GM19455 (cell line): ENCODE data around the gene PYDC1.
A peak's percentile ranks its signal among the peaks of the same experiment; 100 is the strongest.
"Not testable (repeated sequence)": the region's sequence is repeated elsewhere in the genome, so short reads cannot be mapped to it uniquely, and the experiment has no call there.

ENCODE experiments used
- ATAC-seq: cut with Tn5 transposase; IDR thresholded peaks from one replicate; pipeline ENCODE4 v1.9.1; 2021; ENCODE audit not compliant: unreplicated experiment

Gene PYDC1

GRCh38 chr16:31223044-31223443 lies 6.1 kb upstream of the PYDC1 start:
- no peak for ATAC-seq

DNA sequence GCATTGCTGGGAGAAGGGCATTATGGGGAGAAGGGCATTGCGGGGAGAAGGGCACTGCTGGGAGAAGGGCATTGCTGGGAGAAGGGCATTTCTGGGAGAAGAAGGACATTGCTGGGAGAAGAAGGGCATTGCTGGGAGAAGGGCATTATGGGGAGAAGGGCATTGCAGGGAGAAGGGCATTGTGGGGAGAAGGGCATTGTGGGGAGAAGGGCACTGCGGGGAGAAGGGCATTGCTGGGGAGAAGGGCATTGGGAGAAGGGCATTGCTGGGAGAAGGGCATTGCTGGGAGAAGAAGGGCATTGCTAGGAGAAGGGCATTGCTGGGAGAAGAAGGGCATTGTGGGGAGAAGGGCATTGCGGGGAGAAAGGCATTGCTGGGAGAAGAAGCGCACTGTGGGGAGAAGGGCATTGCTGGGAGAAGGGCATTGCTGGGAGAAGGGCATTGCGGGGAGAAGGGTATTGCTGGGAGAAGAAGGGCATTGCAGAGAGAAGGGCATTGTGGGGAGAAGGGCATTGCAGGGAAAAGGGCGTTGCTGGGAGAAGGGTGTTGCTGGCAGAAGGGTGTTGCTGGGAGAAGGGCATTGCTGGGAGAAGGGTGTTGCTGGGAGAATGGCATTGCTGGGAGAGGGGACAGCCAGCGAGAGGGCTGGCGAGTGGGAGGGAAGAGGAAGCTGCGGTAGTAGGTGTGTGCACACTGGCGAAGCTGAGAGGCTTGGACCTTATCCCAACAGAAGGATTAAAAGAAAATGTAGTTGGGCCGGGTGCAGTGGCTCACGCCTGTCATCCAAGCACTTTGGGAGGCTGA lies 4.6 kb upstream of the PYDC1 start:
- no peak for ATAC-seq

DNA sequence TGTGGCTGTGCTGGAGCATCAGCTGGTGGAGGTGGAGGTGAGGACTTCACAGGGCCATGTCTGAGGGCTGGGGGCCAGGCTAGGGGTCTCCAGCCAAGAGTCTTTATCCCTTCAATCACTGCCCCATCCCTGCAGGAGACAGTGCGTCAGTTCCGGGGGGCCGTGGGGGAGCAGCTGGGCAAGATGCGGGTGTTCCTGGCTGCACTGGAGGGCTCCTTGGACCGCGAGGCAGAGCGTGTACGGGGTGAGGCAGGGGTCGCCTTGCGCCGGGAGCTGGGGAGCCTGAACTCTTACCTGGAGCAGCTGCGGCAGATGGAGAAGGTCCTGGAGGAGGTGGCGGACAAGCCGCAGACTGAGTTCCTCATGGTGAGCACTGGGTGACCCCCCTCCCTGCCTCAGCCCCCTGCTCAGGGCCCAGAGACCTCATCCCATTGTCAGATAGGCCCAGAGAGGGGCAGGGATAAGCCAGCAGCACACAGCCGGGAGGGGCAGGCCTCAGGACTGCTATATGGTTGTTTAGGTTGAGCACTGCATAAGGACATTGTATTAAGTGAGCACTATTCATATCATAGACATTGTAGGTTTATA lies 2.3 kb upstream of the PYDC1 start:
- ATAC-seq, result no peak

- no peak for ATAC-seq
Measured at GRCh38 chr16:31217136-31217530, 198 bp upstream of the PYDC1 start.

DNA sequence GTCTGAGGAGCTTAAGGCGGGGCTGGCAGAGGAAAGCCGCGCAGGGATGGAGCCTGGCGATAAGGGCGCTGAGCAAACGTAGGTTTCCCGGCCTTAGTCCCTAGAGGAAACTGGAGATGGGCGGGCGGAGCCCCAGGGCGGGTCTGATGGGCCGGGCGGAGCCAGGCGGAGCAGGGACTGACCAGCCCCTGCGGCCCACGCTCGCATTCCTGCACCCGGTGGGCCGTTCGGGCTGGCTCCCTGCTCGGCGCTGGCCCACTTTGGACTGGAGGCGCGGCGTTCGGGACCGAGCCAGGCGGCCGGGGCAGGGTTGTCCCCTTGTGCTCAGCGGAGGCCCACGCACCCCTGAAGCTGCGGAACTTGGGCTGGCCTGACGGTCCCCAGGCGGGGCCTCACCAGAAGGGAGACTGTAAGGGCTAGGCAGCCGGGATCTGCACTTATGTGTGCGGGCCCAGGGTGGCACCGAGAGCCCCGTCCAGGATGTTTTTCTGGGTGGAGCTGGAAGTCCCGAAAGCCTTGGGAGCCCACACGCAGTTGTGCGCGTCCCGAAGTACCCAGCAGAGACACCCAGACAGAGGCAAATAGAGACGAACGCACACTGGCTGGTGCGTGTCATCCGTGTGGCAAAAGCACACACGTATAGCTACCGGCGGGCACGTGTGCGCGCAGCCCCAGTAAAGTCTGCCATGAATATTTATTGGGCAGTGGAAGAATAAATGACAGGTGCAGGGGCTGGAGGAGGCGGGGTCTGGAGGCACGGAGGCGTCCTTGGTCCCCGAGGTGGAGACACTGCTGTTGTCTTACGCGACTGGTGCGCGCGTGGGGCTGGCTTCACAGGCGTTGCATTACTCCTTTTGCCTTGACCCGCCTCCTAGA lies 1.4 kb downstream of the PYDC1 start:
- no peak for ATAC-seq

DNA sequence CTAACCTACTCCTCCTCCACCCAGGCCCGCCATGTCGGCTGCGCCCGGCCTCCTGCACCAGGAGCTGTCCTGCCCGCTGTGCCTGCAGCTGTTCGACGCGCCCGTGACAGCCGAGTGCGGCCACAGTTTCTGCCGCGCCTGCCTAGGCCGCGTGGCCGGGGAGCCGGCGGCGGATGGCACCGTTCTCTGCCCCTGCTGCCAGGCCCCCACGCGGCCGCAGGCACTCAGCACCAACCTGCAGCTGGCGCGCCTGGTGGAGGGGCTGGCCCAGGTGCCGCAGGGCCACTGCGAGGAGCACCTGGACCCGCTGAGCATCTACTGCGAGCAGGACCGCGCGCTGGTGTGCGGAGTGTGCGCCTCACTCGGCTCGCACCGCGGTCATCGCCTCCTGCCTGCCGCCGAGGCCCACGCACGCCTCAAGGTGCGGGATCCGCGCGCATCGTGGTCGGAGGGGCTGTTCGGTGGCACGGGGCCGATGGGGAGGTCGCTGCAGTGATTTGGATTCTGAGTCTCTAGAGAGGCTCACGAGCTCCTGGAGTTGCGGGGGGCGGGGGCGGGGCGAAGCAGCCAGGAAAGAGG lies 2.1 kb downstream of the PYDC1 start:
- no peak for ATAC-seq

- ATAC-seq, result no peak
Measured at GRCh38 chr16:31213877-31214707, 2.8 kb downstream of the PYDC1 start, which contains the start of gene TRIM72. Gene TRIM72 (plus strand): TSS chr16:31214119. CDS start chr16:31214739, 620 bp downstream.

GRCh38 chr16:31213342-31213741 lies 3.6 kb downstream of the PYDC1 start:
- no peak for ATAC-seq

GRCh38 chr16:31206776-31207175 lies 10.2 kb downstream of the PYDC1 start:
- ATAC-seq, result no peak

DNA sequence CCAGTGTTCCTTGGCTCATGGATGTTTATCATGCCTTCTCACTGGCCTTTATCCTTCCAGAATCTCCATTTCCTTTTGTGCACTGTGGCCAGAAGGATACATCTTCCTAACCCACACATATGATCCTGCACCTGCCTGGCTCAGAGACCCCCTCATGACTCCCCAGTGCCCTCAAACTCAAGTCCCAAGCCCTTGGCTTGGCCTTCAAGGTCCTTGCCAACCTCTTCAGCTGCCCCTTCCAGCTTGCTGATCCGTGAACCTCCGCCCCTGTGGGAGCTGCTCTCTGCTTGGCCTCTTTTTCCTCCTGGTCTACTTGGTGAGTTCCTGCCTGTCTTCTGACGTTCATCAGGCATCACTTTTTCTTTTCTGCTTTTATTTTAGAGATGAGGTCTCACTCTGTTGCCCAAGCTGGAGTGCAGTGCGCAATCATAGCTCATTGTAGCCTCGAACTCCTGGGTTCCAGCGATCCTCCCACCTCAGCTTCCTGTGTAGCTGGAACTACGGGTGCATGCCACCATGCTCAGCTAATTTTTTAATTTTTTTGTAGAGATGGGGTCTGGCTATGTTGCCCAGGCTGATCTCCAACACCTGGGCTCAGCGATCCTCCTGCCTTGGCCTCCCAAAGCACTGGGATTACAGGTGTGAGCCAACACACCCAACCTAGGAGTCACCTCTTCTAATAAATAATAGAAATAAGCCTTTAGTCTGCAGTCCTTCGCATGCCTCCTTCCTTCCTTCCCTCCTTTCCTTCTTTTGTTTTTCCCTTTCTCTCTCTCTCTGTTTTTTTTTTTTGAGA lies 11.9 kb downstream of the PYDC1 start:
- ATAC-seq, result no peak

DNA sequence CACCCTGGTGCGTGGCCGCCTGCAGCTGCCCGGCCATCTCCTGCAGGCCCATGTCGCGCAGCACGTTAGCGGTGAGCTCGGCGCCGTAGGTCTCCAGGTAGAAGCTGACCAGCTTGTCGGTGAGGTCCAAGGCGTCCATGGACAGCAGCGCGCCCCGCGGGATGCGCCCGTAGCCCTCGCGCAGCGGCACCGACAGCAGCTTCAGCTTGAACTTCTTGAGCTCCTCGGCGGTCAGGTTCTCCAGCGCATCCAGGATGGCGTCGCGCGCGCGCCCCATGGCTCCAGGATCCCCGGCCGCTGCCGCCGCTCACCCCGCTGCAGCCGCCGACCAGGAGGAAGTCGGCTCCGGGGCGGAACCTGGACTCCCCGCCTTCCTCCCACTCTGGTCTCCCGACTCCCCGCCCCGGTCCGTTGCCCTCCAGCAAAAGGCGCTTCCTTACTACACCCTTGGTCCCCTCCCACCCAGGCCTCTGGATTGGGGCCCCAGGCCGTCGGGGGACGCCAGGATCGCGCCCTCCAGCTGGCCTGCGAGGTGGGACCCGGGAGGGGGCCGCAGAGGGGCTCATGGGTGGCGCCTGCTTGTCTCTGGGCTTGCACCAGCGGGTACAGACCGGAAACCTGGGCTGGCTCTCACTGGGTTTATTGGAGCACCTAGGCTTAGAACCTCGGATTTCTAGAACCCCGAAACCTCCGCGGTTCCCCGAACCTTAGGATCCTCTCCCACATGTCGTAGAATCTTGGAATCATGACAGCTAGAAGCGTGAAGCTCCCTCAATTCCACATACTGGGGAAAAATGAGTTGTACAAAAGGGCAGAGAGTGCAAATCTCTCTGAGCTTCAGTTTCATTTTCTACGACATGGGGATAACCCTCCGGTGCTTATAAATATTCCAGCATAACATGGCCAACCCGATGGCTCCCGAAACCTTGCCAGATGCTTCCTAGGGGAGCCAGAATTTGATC lies 14.2 kb downstream of the PYDC1 start, which contains the start of gene PYCARD:
Gene PYCARD, minus strand, starts transcription at position 347 of the 962 bp plus-strand sequence. Its CDS starts 70 bp downstream, at position 277.
- ATAC-seq, result peak; percentile 42

- ATAC-seq, result peak; percentile 58
Measured at GRCh38 chr16:31201582-31202413, 15.1 kb downstream of the PYDC1 start.

- ATAC-seq, result no peak
Measured at GRCh38 chr16:31200821-31201568, 15.9 kb downstream of the PYDC1 start.

DNA sequence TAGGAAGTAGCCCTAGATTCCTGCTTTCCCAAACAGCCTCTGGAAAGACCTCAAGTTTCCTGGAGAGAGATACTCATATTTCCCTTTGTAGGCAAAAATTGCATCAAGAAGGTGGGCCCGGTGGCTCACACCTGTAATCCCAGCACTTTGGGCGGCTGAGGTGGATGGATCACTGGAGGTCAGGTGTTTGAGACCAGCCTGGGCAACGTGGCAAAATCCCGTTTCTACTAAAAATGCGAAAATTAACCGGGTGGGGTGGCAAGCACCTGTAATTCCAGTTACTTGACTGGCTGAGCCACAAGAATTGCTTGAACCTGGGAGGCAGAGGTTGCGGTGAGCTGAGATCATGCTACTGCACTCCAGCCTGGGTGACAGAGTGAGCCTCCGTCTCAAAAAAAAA lies 16.8 kb downstream of the PYDC1 start:
- ATAC-seq, result not testable (repeated sequence)

- ATAC-seq, result no peak
Measured at GRCh38 chr16:31199430-31200041, 17.4 kb downstream of the PYDC1 start.

DNA sequence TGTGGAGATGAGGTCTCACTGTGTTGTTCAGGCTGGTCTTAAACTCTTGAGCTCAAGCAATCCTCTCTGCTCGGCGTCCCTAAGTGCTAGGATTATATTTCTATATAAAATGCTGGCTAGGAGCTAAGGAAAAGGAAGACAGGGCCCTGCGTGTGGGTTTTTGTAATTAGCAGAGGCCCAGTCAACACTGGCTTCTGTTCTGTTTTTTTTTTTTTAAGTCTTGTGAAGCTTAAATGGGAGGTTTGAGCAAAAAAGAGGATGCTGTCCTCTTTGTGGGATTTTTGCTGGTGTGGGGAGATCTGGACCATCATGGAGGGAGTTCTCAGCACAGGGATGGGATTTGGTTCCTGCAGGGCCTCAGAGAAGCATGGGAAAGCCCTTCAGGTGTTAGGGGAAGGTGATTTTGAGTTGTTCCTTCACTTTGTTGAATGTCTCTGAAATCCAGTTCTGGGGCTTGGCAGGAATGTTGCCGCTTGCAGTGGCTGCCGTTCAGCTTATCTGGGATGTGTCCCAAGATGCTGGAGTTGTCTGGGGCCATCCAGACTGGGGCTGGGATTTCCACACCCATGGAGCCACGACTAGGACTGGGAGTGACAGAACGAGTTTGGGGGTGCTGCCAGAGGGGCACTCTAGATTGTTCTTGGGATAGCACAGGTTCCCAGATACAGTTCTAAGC lies 18.6 kb downstream of the PYDC1 start:
- no peak for ATAC-seq
